ENCODE measurements around the gene RTTN.

Gene RTTN

DNA sequence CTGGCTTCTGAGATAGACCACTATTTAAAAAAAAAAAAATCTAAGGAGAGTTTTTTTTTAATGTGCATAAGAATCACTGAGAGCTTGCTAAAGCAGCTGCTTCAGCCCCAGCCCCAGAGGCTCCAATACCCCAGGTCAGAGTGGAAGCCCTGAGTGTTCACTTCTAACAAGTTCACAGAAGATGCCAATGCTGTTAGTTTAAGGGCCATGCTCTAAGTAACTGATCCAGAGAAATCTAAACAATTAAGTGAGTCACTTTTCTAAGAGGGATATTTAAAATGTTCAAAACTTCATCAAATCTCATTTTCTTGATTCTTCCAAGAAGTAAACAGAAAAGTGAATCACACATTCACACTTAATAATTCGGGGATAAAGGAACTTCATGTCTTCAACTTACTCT is 131.4 kb downstream of the RTTN start:
- no peak for DNase-seq (ENCODE audit: low read depth)

GRCh38 chr18:70073432-70073831 is 132.1 kb downstream of the RTTN start:
- DNase-seq (ENCODE audit: low read depth) = no peak

GRCh38 chr18:70072678-70073077 is 132.8 kb downstream of the RTTN start:
- DNase-seq (ENCODE audit: low read depth) = no peak

- DNase-seq (ENCODE audit: low read depth) = no peak
Measured at GRCh38 chr18:70069965-70070364, 135.5 kb downstream of the RTTN start.

GRCh38 chr18:70069382-70069781 is 136.1 kb downstream of the RTTN start:
- DNase-seq (ENCODE audit: low read depth) = no peak

DNA sequence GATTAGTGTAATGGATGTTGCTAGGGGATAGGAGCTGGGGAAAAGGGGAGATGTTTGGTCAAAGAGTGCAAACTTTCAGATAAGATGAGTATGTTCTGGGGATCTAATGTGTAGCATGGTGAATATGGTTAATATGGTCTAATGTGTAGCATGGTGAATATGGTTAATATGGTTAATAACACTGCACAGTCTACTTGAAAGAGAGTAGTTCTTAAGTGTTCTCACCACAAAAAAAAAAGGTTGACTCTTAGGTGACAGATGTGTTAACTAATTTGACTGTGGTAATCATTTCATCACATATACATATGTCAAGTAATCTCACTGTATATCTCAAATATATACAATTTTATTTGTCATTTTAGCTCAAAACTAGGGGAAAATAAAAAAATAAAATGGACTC is 136.5 kb downstream of the RTTN start:
- DNase-seq (ENCODE audit: low read depth) = no peak

GRCh38 chr18:70059684-70060083 is 145.8 kb downstream of the RTTN start:
- DNase-seq (ENCODE audit: low read depth) = no peak

- no peak for DNase-seq (ENCODE audit: low read depth)
Measured at GRCh38 chr18:70058916-70059315, 146.6 kb downstream of the RTTN start.

- no peak for DNase-seq (ENCODE audit: low read depth)
Measured at GRCh38 chr18:70047931-70048603, 157.4 kb downstream of the RTTN start.

DNA sequence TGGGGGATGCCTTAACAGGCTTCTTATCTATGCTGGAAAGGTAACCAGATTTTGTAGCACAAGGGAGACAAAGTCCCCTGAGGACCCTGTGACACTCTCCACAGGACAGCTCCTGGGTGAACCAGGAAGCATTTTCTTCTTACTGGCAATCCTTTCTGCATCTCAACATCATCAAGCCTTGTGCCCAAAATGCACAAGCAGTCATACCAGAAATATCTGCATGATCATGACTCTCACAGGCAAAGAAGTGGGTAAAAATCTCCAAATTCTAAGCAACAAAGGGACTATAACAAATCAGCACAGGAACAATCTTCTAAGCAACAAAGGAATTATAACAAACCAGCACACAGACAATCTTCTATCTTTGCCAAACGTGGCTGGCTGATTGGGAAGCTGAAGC is 158.7 kb downstream of the RTTN start:
- DNase-seq (ENCODE audit: low read depth) = no peak

DNA sequence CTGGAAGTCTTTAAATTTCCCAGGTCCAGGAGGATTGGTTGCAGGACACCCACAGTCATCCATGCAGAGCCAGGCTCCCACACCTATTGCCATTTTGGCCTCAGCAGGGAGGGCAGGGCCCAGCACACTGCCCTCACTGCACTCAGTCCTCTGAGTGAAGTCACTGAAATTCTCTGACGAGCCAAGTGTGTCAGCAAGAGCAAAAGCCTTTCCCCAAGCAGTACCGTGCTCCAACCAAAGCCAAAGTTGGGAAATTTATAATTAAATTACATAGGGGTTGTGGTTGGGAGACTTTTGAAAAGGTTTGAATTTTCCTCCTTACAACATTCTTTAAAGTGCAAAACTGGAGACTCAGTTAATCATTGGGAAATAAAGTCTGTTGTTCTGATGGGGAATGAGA is 159.3 kb downstream of the RTTN start:
- no peak for DNase-seq (ENCODE audit: low read depth)

GRCh38 chr18:70044632-70045031 is 160.9 kb downstream of the RTTN start:
- DNase-seq (ENCODE audit: low read depth) = no peak

DNA sequence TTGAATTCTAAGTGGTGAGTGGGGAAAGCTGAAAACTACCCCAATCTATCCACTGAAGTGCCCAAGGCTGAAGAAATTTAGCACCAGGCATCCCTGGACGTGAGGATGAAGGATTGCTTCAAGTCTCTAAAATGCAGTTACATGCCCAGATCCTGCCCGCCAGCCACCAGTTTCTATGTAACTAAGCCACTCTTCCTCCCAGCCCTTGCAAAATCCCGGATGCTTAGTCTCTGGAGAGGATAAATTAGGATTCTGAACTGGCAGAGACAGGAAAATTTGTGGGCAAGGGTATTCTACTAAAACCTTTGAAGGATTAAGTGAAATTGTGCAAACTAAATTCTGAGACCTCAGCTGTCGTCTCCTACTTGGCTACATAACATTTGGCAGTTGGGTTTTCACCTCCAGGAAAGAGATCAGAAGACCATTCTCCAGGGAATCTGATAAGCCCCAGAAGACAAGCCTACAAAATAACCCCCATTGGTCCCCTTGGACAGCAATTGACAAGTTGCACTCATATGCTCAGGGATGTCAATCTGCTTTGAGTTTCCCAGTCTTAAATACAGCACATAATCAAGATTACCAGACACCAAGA is 163.9 kb downstream of the RTTN start:
- no peak for DNase-seq (ENCODE audit: low read depth)

GRCh38 chr18:70039186-70039585 is 166.3 kb downstream of the RTTN start:
- no peak for DNase-seq (ENCODE audit: low read depth)

- DNase-seq (ENCODE audit: low read depth) = no peak
Measured at GRCh38 chr18:70037431-70038061, 167.9 kb downstream of the RTTN start.

- no peak for DNase-seq (ENCODE audit: low read depth)
Measured at GRCh38 chr18:70036771-70037347, 168.6 kb downstream of the RTTN start.

DNA sequence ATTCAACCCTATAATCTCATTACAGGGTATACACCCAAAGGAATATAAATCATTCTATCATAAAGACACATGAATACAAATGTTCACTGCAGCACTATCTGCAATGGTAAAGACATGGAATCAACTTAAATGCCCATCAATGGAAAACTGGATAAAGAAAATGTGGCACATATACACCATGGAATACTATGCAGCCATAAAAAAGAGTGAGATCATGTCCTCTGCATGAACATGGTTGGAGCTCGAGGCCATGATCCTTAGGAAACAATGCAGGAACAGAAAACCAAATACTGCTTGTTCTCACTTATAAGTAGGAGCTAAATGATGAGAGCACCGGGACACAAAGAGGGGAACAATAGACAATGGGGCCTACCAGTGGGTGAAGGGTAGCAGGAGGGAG is 169.3 kb downstream of the RTTN start:
- DNase-seq (ENCODE audit: low read depth) = no peak

- no peak for DNase-seq (ENCODE audit: low read depth)
Measured at GRCh38 chr18:70031221-70031620, 174.3 kb downstream of the RTTN start.

- DNase-seq (ENCODE audit: low read depth) = no peak
Measured at GRCh38 chr18:70030728-70031127, 174.8 kb downstream of the RTTN start.

DNA sequence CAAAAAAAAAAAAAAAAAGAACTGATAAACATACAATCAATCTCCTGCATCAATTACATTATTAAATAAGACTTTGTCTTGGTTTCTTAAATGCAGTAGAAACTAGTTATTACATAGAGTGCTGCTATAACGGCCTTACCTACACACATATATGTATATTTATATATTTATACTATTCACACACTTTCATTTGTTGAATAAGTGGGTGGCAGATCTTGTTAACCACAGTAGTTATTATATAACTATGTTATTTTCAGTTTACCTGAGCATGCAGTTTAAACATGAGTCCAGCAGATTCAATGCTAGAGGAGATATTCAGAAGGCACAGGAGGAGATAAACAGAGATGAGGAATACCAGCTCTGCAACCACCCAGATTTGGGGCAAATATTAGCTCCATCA is 176.3 kb downstream of the RTTN start:
- no peak for DNase-seq (ENCODE audit: low read depth)

DNA sequence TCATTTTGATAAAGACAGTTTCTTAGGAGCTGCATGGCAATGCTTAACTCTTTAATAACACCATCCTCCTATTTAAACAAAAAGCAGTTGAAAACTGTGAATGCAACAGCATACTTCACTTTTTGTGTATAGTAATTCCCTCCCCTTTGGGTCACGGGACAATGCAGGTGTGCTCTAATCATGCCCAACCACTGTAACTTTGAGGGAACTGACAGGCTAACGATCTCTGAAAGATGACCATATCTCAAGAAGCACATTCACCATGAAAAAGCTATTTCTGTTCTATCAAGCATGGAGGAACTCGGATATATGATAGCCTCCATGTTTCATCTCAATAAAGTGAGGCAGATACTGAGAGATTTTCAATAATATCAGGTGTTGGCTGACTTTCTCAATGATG is 176.8 kb downstream of the RTTN start:
- no peak for DNase-seq (ENCODE audit: low read depth)

- DNase-seq (ENCODE audit: low read depth) = no peak
Measured at GRCh38 chr18:70028084-70028483, 177.4 kb downstream of the RTTN start.

GRCh38 chr18:70025580-70025979 is 179.9 kb downstream of the RTTN start:
- DNase-seq (ENCODE audit: low read depth) = no peak
